IPS-NIHi11 (cell line): ENCODE measurements around the gene SNCA.

Experiments
- DNase-seq: peaks from one replicate; pipeline ENCODE4 v3.0.0; 2012; ENCODE audit warnings: mixed read lengths, low spot score

The SNCA gene

GRCh38 chr4:89814362-89814761 lies 22.6 kb downstream of the SNCA start:
- DNase-seq, result no peak

GRCh38 chr4:89813197-89813596 lies 23.8 kb downstream of the SNCA start:
- no peak for DNase-seq

GRCh38 chr4:89807441-89808140 lies 29.4 kb downstream of the SNCA start:
- DNase-seq, result no peak

GRCh38 chr4:89805297-89805696 lies 31.7 kb downstream of the SNCA start:
- DNase-seq, result no peak

GRCh38 chr4:89803915-89804314 lies 33.0 kb downstream of the SNCA start:
- DNase-seq, result no peak

- DNase-seq, result no peak
Observed at GRCh38 chr4:89803036-89803435, 33.9 kb downstream of the SNCA start.

GRCh38 chr4:89800527-89801103 lies 36.3 kb downstream of the SNCA start:
- DNase-seq, result no peak

GRCh38 chr4:89800012-89800516 lies 36.9 kb downstream of the SNCA start:
- no peak for DNase-seq

GRCh38 chr4:89799071-89799470 lies 37.9 kb downstream of the SNCA start:
- DNase-seq, result no peak

GRCh38 chr4:89797117-89797516 lies 39.8 kb downstream of the SNCA start:
- no peak for DNase-seq

- no peak for DNase-seq
Observed at GRCh38 chr4:89788206-89789072, 48.5 kb downstream of the SNCA start.

GRCh38 chr4:89784686-89785231 lies 52.2 kb downstream of the SNCA start:
- no peak for DNase-seq

GRCh38 chr4:89781321-89781720 lies 55.6 kb downstream of the SNCA start:
- no peak for DNase-seq

GRCh38 chr4:89773805-89774204 lies 63.2 kb downstream of the SNCA start:
- no peak for DNase-seq

GRCh38 chr4:89769856-89770255 lies 67.1 kb downstream of the SNCA start:
- no peak for DNase-seq

GRCh38 chr4:89767924-89768323 lies 69.0 kb downstream of the SNCA start:
- no peak for DNase-seq

GRCh38 chr4:89765966-89766365 lies 71.0 kb downstream of the SNCA start:
- DNase-seq, result no peak

- DNase-seq, result no peak
Observed at GRCh38 chr4:89765528-89765927, 71.4 kb downstream of the SNCA start.

GRCh38 chr4:89762311-89762710 lies 74.7 kb downstream of the SNCA start:
- no peak for DNase-seq

GRCh38 chr4:89759426-89759825 lies 77.5 kb downstream of the SNCA start:
- no peak for DNase-seq

GRCh38 chr4:89757154-89757719 lies 79.7 kb downstream of the SNCA start:
- no peak for DNase-seq

- no peak for DNase-seq
Observed at GRCh38 chr4:89755220-89755619, 81.7 kb downstream of the SNCA start.
